ENCODE data around the gene EDAR.

The EDAR gene

GRCh38 chr2:108905906-108906305 lies 83.1 kb downstream of the EDAR start:
- DNase-seq: no peak

GRCh38 chr2:108905176-108905575 lies 83.8 kb downstream of the EDAR start:
- DNase-seq: no peak

DNA sequence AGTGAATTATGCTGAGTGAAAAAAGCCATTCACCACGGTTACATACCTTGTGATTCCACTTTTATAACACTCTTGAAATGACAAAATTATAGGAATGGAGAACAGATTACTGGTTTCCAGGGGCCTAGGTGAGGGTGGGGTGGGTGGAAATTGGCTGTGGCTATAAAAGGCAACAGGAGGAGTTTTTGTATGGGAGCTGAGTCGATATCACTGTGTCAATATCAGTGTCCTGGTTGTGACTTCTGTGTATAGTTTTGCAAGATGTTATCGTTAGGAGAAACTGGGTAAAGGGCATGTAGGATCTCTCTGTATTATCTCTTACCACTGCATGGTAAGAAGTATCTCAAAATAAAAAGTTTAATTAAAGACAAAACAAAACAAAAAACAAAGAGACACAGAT lies 84.3 kb downstream of the EDAR start:
- no peak for DNase-seq

GRCh38 chr2:108898315-108899082 lies 90.5 kb downstream of the EDAR start:
- no peak for DNase-seq

- DNase-seq: no peak
Observed at GRCh38 chr2:108896741-108897140, 92.3 kb downstream of the EDAR start.

- DNase-seq: no peak
Observed at GRCh38 chr2:108895188-108895587, 93.8 kb downstream of the EDAR start.

DNA sequence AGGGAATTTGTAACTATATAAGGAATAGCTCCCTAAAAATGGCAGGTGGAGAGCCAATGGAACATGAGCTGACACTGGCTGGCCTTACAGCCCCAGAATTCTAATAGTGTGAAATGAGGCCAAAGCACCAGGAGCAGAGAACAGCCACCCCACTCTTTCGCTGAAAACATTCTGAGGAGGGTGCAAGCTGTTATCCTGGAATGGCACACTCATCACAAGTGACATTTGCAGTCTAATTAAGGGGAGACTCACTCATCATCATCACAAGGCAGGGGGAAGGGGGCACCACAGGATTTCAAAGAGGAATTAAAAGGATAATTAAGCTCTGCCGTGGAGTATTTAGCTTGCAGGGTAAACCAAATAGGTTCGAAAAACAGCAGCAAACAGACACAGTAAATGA lies 94.3 kb downstream of the EDAR start:
- DNase-seq: no peak

GRCh38 chr2:108893277-108893676 lies 95.7 kb downstream of the EDAR start:
- DNase-seq: no peak

DNA sequence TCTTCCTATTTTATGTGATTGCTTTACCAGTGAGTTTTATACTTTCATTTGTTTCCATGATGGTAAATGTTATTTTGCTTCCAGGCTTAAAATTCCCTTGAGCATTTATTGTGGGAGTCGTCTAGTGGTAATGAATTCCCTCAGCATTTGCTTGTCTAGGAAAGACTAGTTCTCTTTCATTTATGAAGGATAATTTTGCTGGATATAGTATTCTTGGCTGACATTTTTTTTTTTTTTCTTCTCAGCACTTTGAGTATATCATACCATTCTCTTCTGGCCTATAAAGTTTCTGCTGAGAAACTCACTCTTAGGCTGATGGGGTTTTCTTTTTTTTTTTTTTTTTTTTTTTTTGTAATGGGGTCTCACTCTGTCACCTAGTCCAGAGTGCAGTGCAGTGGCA lies 99.1 kb downstream of the EDAR start:
- no peak for DNase-seq

- DNase-seq: no peak
Observed at GRCh38 chr2:108884619-108885018, 104.4 kb downstream of the EDAR start.

- no peak for DNase-seq
Observed at GRCh38 chr2:108878276-108878675, 110.7 kb downstream of the EDAR start.

GRCh38 chr2:108877506-108877905 lies 111.5 kb downstream of the EDAR start:
- DNase-seq: no peak

DNA sequence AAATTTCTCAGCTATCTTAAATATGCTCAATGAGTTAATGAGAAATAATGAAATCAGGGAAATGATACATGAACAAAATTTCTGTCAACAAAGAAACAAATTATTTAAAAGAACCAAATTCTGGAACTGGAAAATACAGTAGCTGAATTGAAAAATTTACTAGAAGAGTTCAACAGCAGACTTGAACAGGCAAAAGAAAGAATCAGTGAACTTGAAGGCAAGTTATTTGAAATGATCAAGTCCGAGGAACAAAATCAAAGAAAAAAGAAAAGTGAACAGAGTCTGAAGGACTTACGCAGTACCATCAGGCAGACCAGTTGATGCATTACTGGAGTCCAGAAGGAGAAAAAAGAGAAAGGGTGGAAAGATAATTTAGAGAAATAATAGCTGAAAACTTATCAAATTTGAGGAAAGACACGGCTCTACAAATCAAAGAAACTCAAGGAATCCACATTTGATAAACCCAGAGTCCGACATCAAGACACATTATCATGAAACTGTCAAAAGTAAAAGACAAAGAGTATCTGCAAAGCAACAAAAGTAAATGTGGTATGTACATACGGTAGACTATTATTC lies 118.9 kb downstream of the EDAR start:
- no peak for DNase-seq

GRCh38 chr2:108869542-108869941 lies 119.5 kb downstream of the EDAR start:
- DNase-seq: no peak

GRCh38 chr2:108868911-108869310 lies 120.1 kb downstream of the EDAR start:
- no peak for DNase-seq

- no peak for DNase-seq
Observed at GRCh38 chr2:108866041-108866440, 123.0 kb downstream of the EDAR start.

DNA sequence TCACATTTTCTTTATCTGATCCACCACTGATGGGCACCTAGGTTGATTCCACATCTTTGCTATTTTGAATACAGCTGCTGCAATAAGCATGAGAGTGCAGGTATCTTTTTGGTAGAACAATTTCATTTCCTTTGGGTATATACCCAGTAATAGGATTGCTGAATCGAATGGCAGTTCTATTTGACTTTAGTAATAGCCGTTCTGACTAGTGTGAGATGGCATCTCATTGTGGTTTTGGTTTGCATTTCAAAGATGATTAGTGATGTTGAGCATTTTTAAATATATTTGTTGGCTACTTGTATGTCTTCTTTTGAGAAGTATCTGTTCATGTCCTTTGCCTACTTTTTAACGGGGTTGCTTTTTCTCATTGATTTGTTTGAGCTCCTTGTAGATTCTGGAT lies 130.1 kb downstream of the EDAR start:
- no peak for DNase-seq

DNA sequence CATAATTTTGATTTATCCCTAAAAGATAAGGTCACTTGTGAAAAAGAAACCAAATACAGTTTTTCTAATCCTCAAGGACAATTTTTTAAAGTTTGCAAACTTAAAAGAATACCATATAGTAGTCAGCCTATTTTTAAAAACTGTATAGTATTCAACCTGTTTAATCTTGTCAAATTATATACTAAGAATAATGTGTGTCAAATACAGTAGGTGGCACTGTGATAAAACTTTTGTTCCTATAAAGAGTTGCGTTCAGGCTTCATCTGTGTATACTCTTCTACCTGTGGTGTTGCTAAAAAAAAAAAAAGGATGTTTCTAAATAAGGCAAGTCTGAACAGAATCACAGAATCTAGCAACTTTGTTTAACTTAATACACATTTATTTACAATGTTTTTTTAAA lies 133.8 kb downstream of the EDAR start:
- DNase-seq: no peak

- DNase-seq: no peak
Observed at GRCh38 chr2:108854484-108854883, 134.5 kb downstream of the EDAR start.

GRCh38 chr2:108853421-108853820 lies 135.6 kb downstream of the EDAR start:
- DNase-seq: no peak

GRCh38 chr2:108852375-108852774 lies 136.6 kb downstream of the EDAR start:
- DNase-seq: no peak

DNA sequence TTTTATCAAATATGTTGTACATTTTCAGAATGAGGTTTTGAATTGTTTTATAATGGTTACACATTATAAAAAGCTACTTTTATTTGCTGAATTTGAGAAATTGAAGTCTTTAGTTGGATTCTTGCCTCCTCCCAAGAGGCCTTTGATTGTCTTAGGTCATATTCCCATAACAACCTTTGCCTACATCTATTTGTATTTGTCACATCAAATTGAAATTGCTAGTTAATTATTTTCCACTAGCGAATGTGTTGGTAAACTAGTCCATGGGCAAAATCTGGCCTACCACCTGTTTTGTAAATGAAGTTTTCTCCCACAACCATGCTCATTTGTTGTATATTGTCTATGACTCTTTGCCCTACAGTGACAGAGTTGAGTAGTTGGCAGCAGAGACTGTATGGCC lies 142.0 kb downstream of the EDAR start:
- DNase-seq: no peak

GRCh38 chr2:108845923-108846322 lies 143.1 kb downstream of the EDAR start:
- no peak for DNase-seq

All from stimulated activated CD4-positive, alpha-beta T cell treated with anti-CD3 and anti-CD28 coated beads, Interleukin-1b, Interleukin-23, amount 100 ng/mL, for 48 hours (primary cell).